Activated CD4-positive, alpha-beta T cell treated with anti-CD3 and anti-CD28 coated beads for 36 hours (primary cell): ENCODE measurements around the gene SORD. TPM values are rescaled to one million over a fixed set of nuclear protein-coding genes. Genes with fewer than 3 reads are reported as not detected.
A peak's percentile ranks its signal among the peaks of the same experiment; 100 is the strongest.
"Not testable (repeated sequence)": the region's sequence is repeated elsewhere in the genome, so short reads cannot be mapped to it uniquely, and the experiment has no call there.

Experiments used
- ATAC-seq: fragments of 200-7000 bp; cut with Tn5 transposase; one replicate; pipeline ENCODE4 v1.10.0; 2021; ENCODE audit warnings: mild to moderate bottlenecking, moderate library complexity
- CTCF ChIA-PET: fragments of 350-600 bp; sonication (Branson Sonifier 250); formaldehyde crosslinking; loops from one replicate; lab custom pipeline; 2021; ENCODE audit warnings: antibody characterized with exemption; lab: Charles Lee
- POLR2A ChIA-PET: fragments of 350-600 bp; sonication (Branson Sonifier 250); formaldehyde crosslinking; loops from one replicate; lab custom pipeline; 2021; ENCODE audit warnings: antibody characterized with exemption, inconsistent platforms; lab: Charles Lee
- DNase-seq: peaks from one replicate; pipeline ENCODE4 v3.0.0-alpha.2; 2020
- H3K27ac Mint-ChIP-seq: one replicate; pipeline ENCODE4 v1.8.0; 2021; ENCODE audit warnings: mixed read lengths
- H3K27me3 Mint-ChIP-seq: one replicate; pipeline ENCODE4 v1.8.0; 2021; ENCODE audit warnings: mixed read lengths
- H3K36me3 Mint-ChIP-seq: one replicate; pipeline ENCODE4 v1.8.0; 2021; ENCODE audit warnings: low read depth, mixed read lengths
- H3K4me1 Mint-ChIP-seq: one replicate; pipeline ENCODE4 v1.8.0; 2021; ENCODE audit warnings: mixed read lengths
- H3K4me3 Mint-ChIP-seq: one replicate; pipeline ENCODE4 v1.8.0; 2021; ENCODE audit warnings: mild to moderate bottlenecking, moderate library complexity, mixed read lengths
- H3K9me3 Mint-ChIP-seq: one replicate; pipeline ENCODE4 v1.8.0; 2021; ENCODE audit warnings: low read depth, mixed read lengths
- intact Hi-C, 2 experiments: fragments of 100-400 bp; cut with DNase I in 1 of 2; cut with micrococcal nuclease in 1 of 2; formaldehyde crosslinking; loops; one replicate each; pipeline versions ENCODE4 v1.14.2 to v1.15.1; 2022 to 2024; cut with DNase I, micrococcal nuclease
- total RNA-seq, 2 experiments: library from RNA; stranded (reverse); gene quantifications; one replicate each; pipeline ENCODE4 v1.2.3, GENCODE V29; 2021

The SORD gene
- total RNA-seq, 2 experiments from 2014 or later = 17.1 to 17.7 TPM

GRCh38 chr15:45001180-45001579 is 21.8 kb upstream of the SORD start:
- ATAC-seq, DNase-seq, H3K4me1 Mint-ChIP-seq, H3K27ac Mint-ChIP-seq, intact Hi-C loops, CTCF ChIA-PET, H3K9me3 Mint-ChIP-seq, H3K27me3 Mint-ChIP-seq, H3K4me3 Mint-ChIP-seq, H3K36me3 Mint-ChIP-seq, POLR2A ChIA-PET: not testable (repeated sequence)

- CTCF ChIA-PET, H3K27me3 Mint-ChIP-seq, ATAC-seq, H3K27ac Mint-ChIP-seq, H3K4me1 Mint-ChIP-seq, H3K36me3 Mint-ChIP-seq, H3K4me3 Mint-ChIP-seq, DNase-seq, POLR2A ChIA-PET, intact Hi-C loops, H3K9me3 Mint-ChIP-seq: not testable (repeated sequence)
These were observed 19.1 kb upstream of the SORD start for GRCh38 chr15:45003731-45004410.

- POLR2A ChIA-PET, H3K4me3 Mint-ChIP-seq, H3K27ac Mint-ChIP-seq, H3K27me3 Mint-ChIP-seq, H3K36me3 Mint-ChIP-seq, DNase-seq, H3K4me1 Mint-ChIP-seq, H3K9me3 Mint-ChIP-seq, ATAC-seq, intact Hi-C loops: not testable (repeated sequence)
- CTCF ChIA-PET = interaction anchor here (0.9 kb wide), 1 partner anchor 114 kb away, joined by 3 read pairs; no protein-coding TSS in a partner anchor
These were observed 18.3 kb upstream of the SORD start for GRCh38 chr15:45004590-45005175.

GRCh38 chr15:45009046-45009445 is 13.9 kb upstream of the SORD start:
- no peak for ATAC-seq
- Mint-ChIP-seq H3K36me3 (no peaks in the 10 kb centered on the region), H3K27me3 (peaks cover 13% of the 10 kb centered on the region), H3K9me3 (peaks cover 2% of the 10 kb centered on the region), H3K4me1 (no peaks in the 10 kb centered on the region), H3K4me3 (no peak overlapping the region), H3K27ac (no peak overlapping the region)
- DNase-seq = no peak
- intact Hi-C loops = no loop called here
- POLR2A ChIA-PET = no interaction called here
- CTCF ChIA-PET = no interaction called here

GRCh38 chr15:45015114-45015513 is 7.9 kb upstream of the SORD start:
- ATAC-seq, POLR2A ChIA-PET, H3K4me3 Mint-ChIP-seq, CTCF ChIA-PET, intact Hi-C loops, H3K9me3 Mint-ChIP-seq, DNase-seq, H3K36me3 Mint-ChIP-seq, H3K4me1 Mint-ChIP-seq, H3K27ac Mint-ChIP-seq: not testable (repeated sequence)
- H3K27me3 Mint-ChIP-seq = peaks cover 39% of the 10 kb centered on the region

- H3K36me3 Mint-ChIP-seq, H3K9me3 Mint-ChIP-seq, H3K4me3 Mint-ChIP-seq, ATAC-seq, DNase-seq, H3K27ac Mint-ChIP-seq, POLR2A ChIA-PET: not testable (repeated sequence)
- CTCF ChIA-PET = interaction anchor here (0.6 to 1.9 kb wide), 3 partner anchors 9 to 357 kb away, joined by 3 to 5 read pairs (median 4); no protein-coding TSS in a partner anchor
- intact Hi-C loops = loop anchor here in 1 of 2 experiments (10.0 kb wide), 1 partner anchor 614 kb away; the partner anchor contains the start of gene SQOR
- Mint-ChIP-seq H3K27me3 (peaks cover 29% of the 10 kb centered on the region), H3K4me1 (peaks cover 20% of the 10 kb centered on the region)
These were observed 2.6 kb upstream of the SORD start for GRCh38 chr15:45020222-45020900.

- DNase-seq, H3K27ac Mint-ChIP-seq, ATAC-seq, H3K4me3 Mint-ChIP-seq, H3K36me3 Mint-ChIP-seq, H3K9me3 Mint-ChIP-seq: not testable (repeated sequence)
- Mint-ChIP-seq H3K4me1 (peaks cover 20% of the 10 kb centered on the region), H3K27me3 (peaks cover 29% of the 10 kb centered on the region)
- intact Hi-C loops = loop anchor here in 1 of 2 experiments (10.0 kb wide), 1 partner anchor 614 kb away; the partner anchor contains the start of gene SQOR
- ChIA-PET POLR2A (interaction anchor here (0.6 kb wide), 1 partner anchor 461 kb away, joined by 3 read pairs; no protein-coding TSS in a partner anchor), CTCF (interaction anchor here (1.9 kb wide), 1 partner anchor 16 kb away, joined by 4 read pairs; no protein-coding TSS in a partner anchor)
These were observed 2.1 kb upstream of the SORD start for GRCh38 chr15:45020901-45021259.

GRCh38 chr15:45021348-45021747 is 1.6 kb upstream of the SORD start:
- Mint-ChIP-seq H3K9me3 (no peaks in the 10 kb centered on the region), H3K27me3 (peaks cover 29% of the 10 kb centered on the region), H3K27ac (no peak overlapping the region), H3K4me3 (no peak overlapping the region), H3K4me1 (peaks cover 23% of the 10 kb centered on the region), H3K36me3 (peaks cover 7% of the 10 kb centered on the region)
- no peak for ATAC-seq
- ChIA-PET POLR2A (interaction anchor here (0.6 kb wide), 1 partner anchor 462 kb away, joined by 3 read pairs; no protein-coding TSS in a partner anchor), CTCF (no interaction called here)
- no peak for DNase-seq
- intact Hi-C loops = loop anchor here in 1 of 2 experiments (10.0 kb wide), 1 partner anchor 613 kb away; the partner anchor contains the start of gene SQOR

GRCh38 chr15:45023659-45024225 is 747 bp downstream of the SORD start:
- intact Hi-C loops = loop anchor here in 1 of 2 experiments (1.0 to 10.0 kb wide), 4 partner anchors 175 to 611 kb away; partner anchors contain the start of gene SQOR
- H3K4me1 Mint-ChIP-seq = peaks cover 23% of the 10 kb centered on the region
- ChIA-PET POLR2A (no interaction called here), CTCF (interaction anchor here (0.5 to 1.3 kb wide), 10 partner anchors 11 to 170 kb away, joined by 3 to 6 read pairs (median 4); no protein-coding TSS in a partner anchor)
- H3K27me3 Mint-ChIP-seq = peaks cover 10% of the 10 kb centered on the region
- H3K9me3 Mint-ChIP-seq = no peaks in the 10 kb centered on the region
- no peak for ATAC-seq
- no peak for DNase-seq
- H3K36me3 Mint-ChIP-seq = peaks cover 7% of the 10 kb centered on the region
- peak overlapping the region; percentile 74 for H3K27ac Mint-ChIP-seq
- peak overlapping the region; percentile 83 for H3K4me3 Mint-ChIP-seq

GRCh38 chr15:45024649-45025048 is 1.7 kb downstream of the SORD start:
- intact Hi-C loops = loop anchor here (5.0 to 10.0 kb wide), 3 partner anchors 102 to 610 kb away; partner anchors contain the start of gene SQOR (in 1 of the 2)
- H3K27me3 Mint-ChIP-seq, ATAC-seq, H3K9me3 Mint-ChIP-seq, H3K27ac Mint-ChIP-seq, H3K4me3 Mint-ChIP-seq, DNase-seq, POLR2A ChIA-PET, H3K36me3 Mint-ChIP-seq: not testable (repeated sequence)
- CTCF ChIA-PET = interaction anchor here (1.2 to 1.3 kb wide), 3 partner anchors 10 to 138 kb away, joined by 3 to 4 read pairs (median 4); no protein-coding TSS in a partner anchor
- peaks cover 23% of the 10 kb centered on the region for H3K4me1 Mint-ChIP-seq

- CTCF ChIA-PET = interaction anchor here (1.0 kb wide), 1 partner anchor 92 kb away, joined by 3 read pairs; no protein-coding TSS in a partner anchor
- POLR2A ChIA-PET = not testable (repeated sequence)
- intact Hi-C loops = loop anchor here (5.0 to 10.0 kb wide), 3 partner anchors 103 to 609 kb away; partner anchors contain the start of gene SQOR (in 1 of the 2)
These were observed 2.6 kb downstream of the SORD start for GRCh38 chr15:45025627-45026026.

More at GRCh38 chr15:45025627-45026026, 2.6 kb downstream of the SORD start:
- DNase-seq, H3K4me3 Mint-ChIP-seq, H3K9me3 Mint-ChIP-seq, H3K27ac Mint-ChIP-seq, H3K36me3 Mint-ChIP-seq, H3K27me3 Mint-ChIP-seq, ATAC-seq: not testable (repeated sequence)
- peaks cover 23% of the 10 kb centered on the region for H3K4me1 Mint-ChIP-seq
